HG03442 (cell line): ENCODE data around the gene ASIC3.
"Not testable (repeated sequence)": the region's sequence is repeated elsewhere in the genome, so short reads cannot be mapped to it uniquely, and the experiment has no call there.

Source experiments
- ATAC-seq: cut with Tn5 transposase; IDR thresholded peaks from one replicate; pipeline ENCODE4 v1.9.1; 2021; ENCODE audit warnings: mild to moderate bottlenecking, moderate library complexity; ENCODE audit not compliant: unreplicated experiment

ASIC3 gene

GRCh38 chr7:151032936-151033863, 15.1 kb upstream of the ASIC3 start:
- no peak for ATAC-seq

DNA sequence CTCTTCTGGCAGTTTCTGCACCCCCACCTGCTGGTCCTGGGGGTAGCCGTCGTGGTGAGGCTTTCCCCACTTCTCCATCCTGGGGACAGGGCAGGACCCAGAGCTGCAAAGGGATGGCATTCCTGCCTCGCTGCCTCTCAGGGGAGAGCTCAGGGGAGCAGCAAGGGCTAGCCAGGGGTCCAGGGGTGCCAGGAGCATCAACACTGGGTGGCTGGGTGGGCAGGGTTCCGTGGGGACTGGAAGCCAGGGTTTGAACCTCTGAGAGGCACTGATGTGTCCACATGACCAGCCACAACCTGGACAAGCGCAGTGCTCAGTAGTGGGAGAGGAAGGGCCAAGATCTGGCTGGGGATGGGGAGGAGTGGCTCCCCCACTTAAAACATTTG, 14.5 kb upstream of the ASIC3 start:
- no peak for ATAC-seq

DNA sequence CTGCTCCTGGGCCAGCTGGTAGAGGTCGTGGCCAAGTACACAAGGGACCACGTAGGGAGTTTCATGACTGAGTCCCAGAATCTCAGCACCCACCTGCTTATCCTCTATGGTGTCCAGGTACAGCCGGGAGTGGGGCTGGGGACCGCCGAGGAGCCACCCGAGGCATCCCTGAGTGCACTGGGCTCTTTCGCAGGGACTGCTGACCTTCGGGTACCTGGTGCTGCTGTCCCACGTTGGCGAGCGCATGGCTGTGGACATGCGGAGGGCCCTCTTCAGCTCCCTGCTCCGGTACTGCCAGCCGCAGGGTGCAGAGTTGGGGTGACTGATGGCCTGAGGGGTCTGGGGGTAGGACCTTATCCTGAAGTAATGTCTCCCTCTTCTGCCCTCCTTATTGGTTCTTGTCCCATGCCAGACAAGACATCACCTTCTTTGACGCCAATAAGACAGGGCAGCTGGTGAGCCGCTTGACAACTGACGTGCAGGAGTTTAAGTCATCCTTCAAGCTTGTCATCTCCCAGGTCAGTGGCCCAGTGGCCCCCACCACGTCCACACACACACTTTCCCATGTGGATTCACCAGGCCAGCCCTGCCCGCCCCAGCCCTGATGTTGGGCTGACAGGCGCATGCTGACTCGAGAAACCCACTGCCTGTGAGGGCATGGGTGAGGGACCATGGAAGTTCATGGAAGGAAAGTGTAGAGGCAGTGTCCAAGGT, 13.9 kb upstream of the ASIC3 start:
- no peak for ATAC-seq

DNA sequence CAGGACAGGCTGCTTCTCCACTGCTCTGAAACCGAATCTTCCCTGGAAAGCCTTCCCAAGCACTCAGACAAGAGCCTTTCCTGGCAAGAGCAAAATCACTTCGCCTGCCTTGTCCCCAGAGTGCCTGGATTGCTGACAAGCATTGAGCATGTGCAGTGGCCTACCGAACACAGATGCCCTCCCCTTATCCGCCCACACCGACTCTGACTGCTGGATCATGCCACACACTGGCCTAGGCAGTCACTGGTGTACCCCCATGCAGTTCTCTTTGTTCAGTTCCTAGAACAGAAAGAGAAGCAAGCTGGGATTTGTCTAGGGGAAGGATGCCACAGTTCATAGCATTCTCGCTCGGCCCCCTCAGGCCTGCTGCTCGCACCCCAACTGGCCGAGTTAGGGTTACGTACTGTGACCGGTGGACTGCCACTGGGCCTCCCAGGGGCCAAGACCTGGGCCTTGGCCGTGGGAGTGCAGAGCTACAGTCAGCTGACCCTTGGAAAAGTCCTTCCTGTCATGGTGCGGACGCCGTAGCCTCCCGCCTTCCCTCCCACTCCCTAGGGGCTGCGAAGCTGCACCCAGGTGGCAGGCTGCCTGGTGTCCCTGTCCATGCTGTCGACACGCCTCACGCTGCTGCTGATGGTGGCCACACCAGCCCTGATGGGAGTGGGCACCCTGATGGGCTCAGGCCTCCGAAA, 13.2 kb upstream of the ASIC3 start:
- ATAC-seq: no peak

DNA sequence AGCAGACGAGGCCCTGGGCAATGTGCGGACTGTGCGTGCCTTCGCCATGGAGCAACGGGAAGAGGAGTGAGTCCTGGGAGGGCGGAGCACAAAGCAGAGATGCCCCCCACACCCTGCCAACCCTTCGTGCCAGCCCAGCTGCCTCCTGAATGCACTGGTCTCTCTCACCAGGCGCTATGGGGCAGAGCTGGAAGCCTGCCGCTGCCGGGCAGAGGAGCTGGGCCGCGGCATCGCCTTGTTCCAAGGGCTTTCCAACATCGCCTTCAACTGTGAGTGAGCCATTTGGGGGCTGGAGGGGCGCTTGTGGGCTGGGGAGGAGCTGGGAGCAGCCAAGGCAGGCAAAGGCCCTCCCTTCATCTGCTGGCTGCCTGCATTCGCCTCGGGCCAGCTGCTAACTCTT, 12.4 kb upstream of the ASIC3 start:
- no peak for ATAC-seq

GRCh38 chr7:151038951-151039849, 9.1 kb upstream of the ASIC3 start:
- peak; percentile 56 for ATAC-seq

- no peak for ATAC-seq
Observed at GRCh38 chr7:151039850-151040548, 8.3 kb upstream of the ASIC3 start.

- ATAC-seq: no peak
Observed at GRCh38 chr7:151040616-151041375, 7.5 kb upstream of the ASIC3 start.

DNA sequence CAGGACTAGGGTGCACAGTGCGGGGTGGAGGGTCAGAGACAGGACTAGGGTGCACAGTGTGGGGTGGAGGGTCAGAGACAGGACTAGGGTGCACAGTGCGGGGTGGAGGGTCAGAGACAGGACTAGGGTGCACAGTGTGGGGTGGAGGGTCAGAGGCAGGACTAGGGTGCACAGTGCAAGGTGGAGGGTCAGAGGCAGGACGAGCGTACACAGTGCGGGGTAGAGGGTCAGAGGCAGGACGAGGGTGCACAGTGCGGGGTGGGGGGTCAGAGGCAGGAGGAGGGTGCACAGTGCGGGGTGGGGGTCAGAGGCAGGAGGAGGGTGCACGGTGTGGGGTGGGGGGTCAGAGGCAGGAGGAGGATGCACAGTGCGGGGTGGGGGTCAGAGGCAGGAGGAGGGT, 4.9 kb upstream of the ASIC3 start:
- not testable (repeated sequence) for ATAC-seq

DNA sequence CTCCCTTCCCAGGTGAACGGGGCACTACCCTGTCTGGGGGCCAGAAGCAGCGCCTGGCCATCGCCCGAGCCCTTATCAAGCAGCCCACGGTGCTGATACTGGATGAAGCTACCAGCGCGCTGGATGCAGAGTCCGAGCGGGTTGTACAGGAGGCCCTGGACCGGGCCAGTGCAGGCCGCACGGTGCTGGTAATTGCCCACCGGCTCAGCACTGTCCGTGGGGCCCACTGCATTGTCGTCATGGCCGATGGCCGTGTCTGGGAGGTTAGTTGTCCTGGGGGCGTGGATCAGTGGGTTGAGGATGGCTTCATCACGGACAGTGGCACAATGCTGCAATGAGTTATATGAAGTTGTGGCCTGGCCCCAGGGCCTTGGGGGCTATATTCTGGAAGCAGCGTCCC, 4.4 kb upstream of the ASIC3 start:
- ATAC-seq: no peak

DNA sequence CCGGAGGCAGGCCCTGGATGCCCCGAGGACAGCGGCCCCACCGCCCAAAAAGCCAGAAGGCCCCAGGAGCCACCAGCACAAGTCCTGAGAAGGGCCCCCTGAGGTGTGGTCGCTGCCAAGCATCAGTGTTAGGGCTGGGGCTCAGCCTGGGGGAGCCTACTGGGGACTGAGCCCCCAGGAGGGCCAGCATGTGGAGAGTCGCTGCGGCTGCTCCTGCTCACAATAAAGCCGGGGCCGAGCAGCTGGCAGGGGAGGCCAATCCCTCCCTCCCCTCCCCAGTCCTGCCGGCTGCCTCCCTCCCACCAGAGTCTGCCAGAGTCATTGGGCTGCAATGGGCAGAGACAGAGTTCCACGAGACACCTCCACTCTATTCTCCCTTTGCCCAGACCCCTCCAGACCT, 3.1 kb upstream of the ASIC3 start:
- ATAC-seq: no peak

DNA sequence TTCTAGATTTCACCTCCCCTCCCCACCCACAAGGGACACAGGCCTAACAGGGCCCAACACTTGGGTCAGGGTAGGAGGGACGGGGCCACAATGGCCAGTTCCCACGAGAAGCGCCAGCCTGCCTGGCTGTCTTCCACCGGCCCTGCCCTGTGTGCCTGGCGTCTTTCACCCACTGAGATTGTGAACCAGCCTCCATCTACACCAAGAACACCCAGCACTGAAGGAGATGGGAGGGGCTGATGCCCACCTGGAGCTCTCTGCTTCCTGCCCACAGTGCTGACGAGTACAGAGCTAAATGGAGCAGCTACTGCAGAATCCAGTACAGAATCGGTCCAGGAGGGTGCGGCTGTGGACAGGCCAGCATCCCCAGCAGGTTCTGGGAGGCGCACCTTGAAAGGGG, 2.4 kb upstream of the ASIC3 start:
- ATAC-seq: no peak

- ATAC-seq: no peak
Observed at GRCh38 chr7:151046603-151047573, 1.4 kb upstream of the ASIC3 start.

- ATAC-seq: no peak
Observed at GRCh38 chr7:151048911-151049463, 656 bp downstream of the ASIC3 start.

- no peak for ATAC-seq
Observed at GRCh38 chr7:151051108-151051507, 2.8 kb downstream of the ASIC3 start.

GRCh38 chr7:151053096-151053495, 4.8 kb downstream of the ASIC3 start:
- no peak for ATAC-seq

DNA sequence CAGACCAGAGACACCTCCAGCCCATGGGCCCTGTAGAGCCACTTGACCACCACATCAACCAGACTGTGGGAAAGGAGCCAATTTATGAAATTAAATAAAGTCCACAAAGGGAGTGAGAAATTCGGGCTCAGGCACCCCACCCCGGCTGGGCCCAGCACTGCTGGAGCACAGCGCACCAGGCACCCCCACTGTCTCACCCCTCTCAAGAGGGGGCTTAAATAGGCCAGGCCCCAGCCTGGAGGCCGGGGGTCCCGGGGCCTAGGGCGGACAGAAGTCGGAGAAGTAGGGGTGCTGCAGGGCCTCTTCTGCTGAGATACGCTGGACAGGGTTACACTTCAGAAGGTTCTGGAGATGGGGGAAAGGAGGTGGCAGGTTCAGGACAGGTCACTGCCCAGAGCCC, 5.4 kb downstream of the ASIC3 start:
- no peak for ATAC-seq

- ATAC-seq: no peak
Observed at GRCh38 chr7:151056283-151056665, 7.9 kb downstream of the ASIC3 start.
